ENCODE data around the gene SMARCA4. TPM values are rescaled to one million over a fixed set of nuclear protein-coding genes. Genes with fewer than 3 reads are reported as not detected.
"Not testable (repeated sequence)": the region's sequence is repeated elsewhere in the genome, so short reads cannot be mapped to it uniquely, and the experiment has no call there.

Gene SMARCA4
- total and polyA plus RNA-seq, 12 donors: 46.3 to 124 (median 64.9) TPM

GRCh38 chr19:11087870-11088505 lies 127.2 kb downstream of the SMARCA4 start:
- intact Hi-C loops (cut with DNase I): no loop called here
- 50 to 58% (median 55%) methylated on average over 3 to 4 of the region's 4 CpGs for WGBS, 4 donors
- TF ChIP-seq POLR2A (IDR thresholded peaks at IDR 0.05) (peak in 1 of 2 donors; percentile 32), CTCF (IDR thresholded peaks at IDR 0.05) (no peak)
- Histone ChIP-seq H3K4me3 (no peak overlapping the region), H3K9me3 (replicated peaks in 1 of 3) (no peaks in the 10 kb centered on the region), H3K27me3 (no peaks in the 10 kb centered on the region), H3K27ac (peak overlapping the region; percentile 89 to 99 (median 98)), H3K4me1 (replicated peaks in 1 of 2) (peaks cover 61 to 62% of the 10 kb centered on the region in 2 donors), H3K36me3 (replicated peaks in 1 of 2) (no peaks in the 10 kb centered on the region)
- peak in 4 of 7 donors; percentile 52 to 76 (median 66) for DNase-seq

- peak in 1 of 7 donors; percentile 35 for DNase-seq
- no peaks in the 10 kb centered on the region for H3K36me3 ChIP-seq (replicated peaks in 1 of 2)
- H3K27me3 ChIP-seq: no peaks in the 10 kb centered on the region
- WGBS, 4 donors: 18 to 24% (median 20%) methylated on average over 11 of the region's 11 CpGs
- H3K27ac ChIP-seq: peak overlapping the region; percentile 89 to 99 (median 98)
- no peaks in the 10 kb centered on the region for H3K9me3 ChIP-seq (replicated peaks in 1 of 3)
- H3K4me1 ChIP-seq (replicated peaks in 1 of 2): peaks cover 66% of the 10 kb centered on the region in 2 donors
- TF ChIP-seq POLR2A (IDR thresholded peaks at IDR 0.05) (no peak), CTCF (IDR thresholded peaks at IDR 0.05) (no peak)
- H3K4me3 ChIP-seq: peak overlapping the region in 2 of 4 donors; percentile 61 to 72
- intact Hi-C loops (cut with DNase I): no loop called here
Observed at GRCh38 chr19:11088506-11089253, 127.8 kb downstream of the SMARCA4 start.

GRCh38 chr19:11089254-11090013 lies 128.6 kb downstream of the SMARCA4 start, which contains the start of gene LDLR:
Gene LDLR, plus strand, starts transcription at chr19:11089463. Its CDS starts 86 bp downstream, at chr19:11089549.
- Histone ChIP-seq H3K27me3 (no peaks in the 10 kb centered on the region), H3K27ac (peak within 1 kb of the TSS; percentile 89 to 99 (median 98)), H3K4me1 (replicated peaks in 1 of 2) (peaks cover 62 to 66% of the 10 kb centered on the region in 2 donors), H3K4me3 (peak within 1 kb of the TSS in 3 of 4 donors; percentile 26 to 72 (median 61)), H3K9me3 (replicated peaks in 1 of 3) (no peaks in the 10 kb centered on the region), H3K36me3 (replicated peaks in 1 of 2) (peaks cover 0 to 5% of the 10 kb centered on the region in 2 donors)
- peak; percentile 91 to 97 (median 96) for DNase-seq
- TF ChIP-seq CTCF (IDR thresholded peaks at IDR 0.05) (peak in 1 of 6 experiments; percentile 5), POLR2A (IDR thresholded peaks at IDR 0.05) (peak; percentile 96 to 99)
- intact Hi-C loops (cut with DNase I): no loop called here
- WGBS, 4 donors: 0 to 2% (median 1%) methylated on average over 24 to 43 of the region's 43 CpGs

GRCh38 chr19:11090014-11090263 lies 129.1 kb downstream of the SMARCA4 start:
- H3K9me3 ChIP-seq (replicated peaks in 1 of 3); DNase-seq; H3K27me3 ChIP-seq; H3K36me3 ChIP-seq (replicated peaks in 1 of 2); intact Hi-C loops (cut with DNase I): not testable (repeated sequence)
- Histone ChIP-seq H3K4me3 (peak overlapping the region in 3 of 4 donors; percentile 26 to 72 (median 61)), H3K4me1 (replicated peaks in 1 of 2) (peaks cover 62 to 66% of the 10 kb centered on the region in 2 donors), H3K27ac (peak overlapping the region; percentile 89 to 99 (median 98))
- 0 to 1% (median 0%) methylated on average over 8 to 15 of the region's 15 CpGs for WGBS, 4 donors
- peak in 1 of 2 donors; percentile 57 for TF ChIP-seq POLR2A (IDR thresholded peaks at IDR 0.05)
